ENCODE results near the gene ZRANB3.
"Not testable (repeated sequence)": the region's sequence is repeated elsewhere in the genome, so short reads cannot be mapped to it uniquely, and the experiment has no call there.

Gene ZRANB3

DNA sequence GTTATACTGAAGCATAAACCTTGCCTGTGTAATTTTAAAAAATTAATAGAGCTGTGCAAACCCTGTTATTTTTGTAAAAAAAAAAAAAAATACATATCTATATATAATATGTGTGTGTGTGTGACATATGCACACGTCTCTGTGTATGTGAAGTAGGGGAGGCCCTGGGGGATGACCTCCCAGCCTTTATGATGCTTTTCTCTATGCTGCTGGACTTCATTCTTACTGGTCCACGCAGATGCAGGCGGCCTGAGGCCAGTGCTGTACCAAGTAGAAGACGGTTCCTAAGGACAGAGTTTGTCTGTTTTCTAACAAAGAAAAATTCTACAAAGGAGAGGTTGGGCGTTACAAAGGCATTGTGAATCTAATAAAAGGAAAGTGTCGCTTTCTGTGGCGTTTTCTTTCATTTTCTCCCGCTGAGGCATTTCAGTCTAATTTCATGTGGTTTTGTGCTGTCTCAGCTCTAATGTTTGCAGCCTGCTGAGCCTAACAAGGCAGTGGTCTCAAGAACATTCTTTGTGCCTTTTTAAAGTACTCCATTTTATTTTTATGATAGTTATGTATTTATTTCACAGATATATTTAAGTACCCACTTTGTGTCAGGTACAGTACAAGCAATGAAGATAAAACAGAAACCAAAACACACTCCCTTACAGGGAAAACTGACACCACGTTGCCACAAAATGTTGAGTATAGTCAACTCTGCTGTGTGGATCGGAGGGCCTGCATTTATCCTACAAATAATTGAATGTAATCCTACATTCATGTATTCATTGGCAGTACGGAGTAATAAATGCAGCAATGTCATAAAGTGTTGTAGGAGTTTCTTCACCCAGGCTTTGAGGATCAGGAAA lies 360.9 kb downstream of the ZRANB3 start:
- DNase-seq: peak; percentile 21

DNA sequence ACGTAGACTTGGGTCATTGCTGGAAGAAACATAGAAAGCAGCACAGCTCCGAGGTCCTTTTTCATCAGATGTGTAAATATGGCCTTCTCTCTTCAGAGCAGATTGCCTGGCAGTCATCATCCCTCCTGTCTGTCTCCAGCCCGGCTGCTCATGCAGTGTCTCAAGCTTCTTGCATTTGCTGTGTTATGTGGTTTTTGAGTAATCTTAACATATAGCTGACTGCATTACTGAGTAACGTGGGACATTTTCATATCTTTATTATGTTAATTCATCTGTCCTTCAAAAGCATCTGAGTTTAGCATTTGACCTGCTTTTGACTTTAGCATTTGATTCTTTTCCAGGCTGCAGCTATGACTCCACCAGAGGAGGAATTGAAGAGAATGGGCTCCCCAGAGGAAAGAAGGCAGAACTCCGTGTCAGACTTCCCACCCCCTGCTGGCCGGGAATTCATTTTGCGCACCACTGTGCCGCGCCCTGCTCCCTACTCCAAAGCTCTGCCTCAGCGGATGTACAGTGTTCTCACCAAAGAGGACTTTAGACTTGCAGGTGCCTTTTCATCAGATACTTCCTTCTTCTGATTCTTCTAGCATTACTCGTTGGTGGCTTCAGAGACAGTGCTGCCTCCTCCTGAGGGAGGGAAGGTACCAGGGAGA lies 362.7 kb downstream of the ZRANB3 start:
- DNase-seq: no peak

DNA sequence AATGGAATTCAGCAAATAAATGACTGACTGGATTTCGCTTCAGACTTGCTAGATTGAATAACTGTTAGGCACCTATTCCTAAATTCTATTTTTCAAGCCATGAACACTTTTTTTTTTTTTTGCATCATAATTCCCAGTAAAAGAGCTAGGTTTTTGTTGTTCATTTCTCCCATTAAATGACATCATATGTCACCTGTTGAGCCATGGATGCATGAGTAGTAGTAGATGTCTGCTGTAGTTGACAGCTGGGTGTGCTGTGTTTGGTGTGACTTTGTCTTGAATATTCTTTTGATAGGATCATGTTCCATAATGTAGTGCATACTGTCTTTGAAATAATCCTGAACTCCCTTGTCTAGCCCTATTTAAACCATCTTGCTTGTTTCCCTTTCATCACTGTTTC lies 363.7 kb downstream of the ZRANB3 start:
- no peak for DNase-seq

DNA sequence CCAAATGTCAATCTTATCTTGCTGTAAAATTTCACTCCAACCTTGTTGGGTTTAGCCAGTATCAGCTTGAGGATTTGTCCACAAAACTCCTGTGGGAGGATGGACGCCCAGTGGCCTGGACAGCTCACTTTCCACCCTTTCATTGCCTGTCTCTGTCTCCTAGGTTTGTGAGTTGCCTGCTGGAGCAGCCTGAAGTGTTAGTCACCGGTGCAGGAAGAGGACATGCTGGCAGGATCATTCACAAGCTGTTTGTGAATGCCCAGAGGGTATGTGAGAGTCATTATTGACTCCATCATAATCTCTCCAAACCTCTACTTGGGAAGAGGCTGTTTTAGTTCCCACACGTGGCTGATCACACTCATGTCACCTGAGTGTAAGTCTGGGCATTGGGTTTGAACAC lies 366.6 kb downstream of the ZRANB3 start:
- DNase-seq: no peak

DNA sequence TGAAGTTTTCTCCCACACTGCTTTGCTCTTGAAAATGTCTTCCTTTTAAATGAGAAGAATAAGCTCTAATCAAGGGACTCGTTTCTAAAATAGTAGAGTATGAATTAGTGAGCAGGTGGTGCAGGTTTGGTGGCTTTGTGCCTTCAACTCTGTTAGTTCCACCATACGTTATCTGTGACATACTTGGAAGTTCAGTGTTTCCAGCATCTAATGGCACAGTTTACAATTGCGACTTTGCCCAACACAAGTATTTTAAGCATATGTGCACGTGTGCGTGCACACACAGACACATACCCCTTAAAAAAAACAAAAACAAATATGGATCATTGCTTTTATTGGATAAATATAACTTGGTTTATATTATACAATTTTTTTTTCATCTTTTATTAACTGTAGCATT lies 367.1 kb downstream of the ZRANB3 start:
- no peak for DNase-seq

DNA sequence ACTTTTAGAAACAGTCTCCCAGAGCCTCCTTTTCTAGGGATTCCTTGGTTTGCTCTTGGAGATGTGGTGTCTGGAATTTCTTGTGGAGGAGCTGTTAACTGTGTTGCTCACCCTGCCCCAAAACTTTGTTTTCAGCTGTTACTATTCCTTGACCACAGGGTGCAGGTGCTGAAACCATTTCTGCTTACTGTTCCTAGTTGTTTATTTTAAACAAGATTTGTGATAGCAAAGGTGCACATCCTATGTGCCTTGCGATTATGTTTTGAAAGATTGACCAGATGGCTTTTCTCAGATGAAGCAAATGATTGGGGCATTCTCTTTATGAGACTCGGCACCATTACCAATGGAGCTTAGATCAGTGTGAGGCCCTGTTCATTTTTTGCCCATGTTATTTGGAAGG lies 367.7 kb downstream of the ZRANB3 start:
- DNase-seq: no peak

DNA sequence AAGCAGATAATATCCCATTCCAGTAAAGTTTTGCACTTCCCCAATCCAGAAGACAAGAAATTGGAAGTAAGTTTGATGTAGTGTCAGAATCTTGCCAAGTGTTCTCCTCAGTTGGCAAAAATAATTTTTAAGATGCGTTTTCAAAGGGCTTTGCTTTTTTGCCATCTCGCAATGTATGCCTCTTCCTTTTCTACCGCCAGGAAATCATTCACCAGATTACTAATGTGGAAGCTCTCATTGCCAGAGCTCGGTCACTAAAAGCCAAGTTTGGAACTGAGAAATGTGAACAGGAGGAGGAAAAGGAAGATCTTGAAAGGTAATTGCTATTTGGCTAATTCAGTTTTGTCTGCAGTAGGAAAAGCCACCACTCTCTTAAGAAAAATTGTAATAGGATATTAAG lies 368.2 kb downstream of the ZRANB3 start:
- DNase-seq: no peak

DNA sequence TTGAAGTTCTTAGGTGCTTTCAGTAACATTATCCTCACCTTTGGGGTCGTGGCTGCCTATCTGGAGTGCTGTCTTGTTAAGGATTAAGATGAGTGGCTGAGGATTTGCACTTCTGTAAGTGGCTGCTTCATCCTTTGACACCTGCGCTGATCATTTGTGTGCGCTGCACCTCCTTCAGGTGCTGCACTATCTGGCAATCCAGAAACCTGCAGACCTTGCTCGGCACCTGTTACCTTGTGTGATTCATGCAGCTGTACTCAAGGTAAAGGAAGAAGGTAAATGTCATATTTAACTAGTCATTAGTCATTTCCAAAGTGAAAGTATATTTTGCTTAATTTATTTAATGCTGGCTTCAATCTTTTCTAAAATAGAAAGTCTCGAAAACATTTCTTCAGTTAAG lies 368.6 kb downstream of the ZRANB3 start:
- no peak for DNase-seq

DNA sequence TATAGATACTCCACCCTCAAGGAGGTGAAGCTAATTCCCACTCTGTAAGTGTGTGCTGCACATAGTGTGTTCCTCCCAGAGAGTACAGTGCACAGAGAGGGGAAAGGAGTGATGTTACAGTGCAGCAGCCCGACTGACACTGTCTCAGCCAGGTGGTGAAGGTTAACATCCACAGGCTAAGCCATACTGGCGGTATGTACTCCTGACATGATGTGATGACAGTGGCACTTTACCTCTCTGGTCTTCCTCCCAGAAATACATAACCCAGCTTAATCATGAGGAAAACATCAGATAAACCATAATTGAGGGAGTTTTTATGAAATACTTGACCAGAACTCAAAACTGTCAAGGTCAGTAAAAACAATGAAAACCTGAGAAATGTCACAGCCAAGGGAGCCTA lies 371.8 kb downstream of the ZRANB3 start:
- no peak for DNase-seq

DNA sequence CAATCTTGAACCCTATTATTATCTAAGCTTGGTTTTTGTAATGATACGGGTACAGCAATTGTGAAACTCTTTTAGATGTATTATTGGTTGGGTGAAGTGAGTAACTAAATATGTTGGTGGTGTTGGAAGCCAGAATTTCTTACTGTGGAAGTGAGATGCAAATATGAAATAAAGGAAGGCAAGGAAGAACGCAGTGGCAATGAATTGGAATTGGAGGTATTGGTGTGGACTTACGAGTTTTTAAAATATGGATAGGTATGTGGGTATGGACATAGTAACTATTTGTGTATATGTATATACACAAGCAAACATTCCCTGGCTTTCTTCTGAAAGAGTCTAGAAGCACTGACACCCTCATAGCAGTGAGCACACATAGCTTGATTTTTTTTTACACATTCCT lies 373.2 kb downstream of the ZRANB3 start:
- DNase-seq: no peak

DNA sequence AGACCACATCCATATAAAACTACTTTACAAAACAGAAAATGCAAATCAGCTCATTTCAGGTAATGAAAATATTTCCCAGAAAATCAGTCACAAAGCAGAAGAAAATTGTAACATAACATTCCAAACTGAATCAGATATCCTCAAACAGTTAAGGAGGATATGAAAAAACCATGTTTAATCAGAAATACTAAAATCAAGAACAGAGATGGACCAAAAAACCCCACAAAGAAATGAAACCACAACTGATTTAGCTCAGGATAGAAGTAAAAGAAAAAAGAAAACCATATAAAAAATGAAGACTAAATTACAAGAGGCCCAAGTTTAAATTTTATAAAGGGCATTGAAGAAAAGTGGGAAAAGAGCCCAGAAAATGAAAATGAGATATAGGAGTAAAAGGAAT lies 376.1 kb downstream of the ZRANB3 start:
- peak; percentile 3 for DNase-seq

DNA sequence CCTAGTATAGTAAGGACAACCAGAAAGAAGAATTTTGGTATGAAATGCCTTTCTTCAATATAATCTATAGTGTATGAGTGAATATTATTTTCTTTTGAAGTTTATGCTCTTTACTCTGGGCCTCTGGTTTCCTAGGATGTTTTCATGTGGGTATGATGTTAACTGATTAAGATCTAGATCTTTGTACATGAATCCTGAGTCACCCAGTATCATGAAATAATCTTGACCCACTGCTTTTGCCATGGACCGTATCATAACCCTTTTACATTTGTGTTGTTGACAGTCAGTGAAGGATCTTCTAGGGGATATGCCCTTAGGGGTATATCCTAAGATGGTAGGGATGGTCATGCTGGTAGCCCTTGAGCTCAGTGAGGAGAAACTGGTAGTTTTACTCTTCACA lies 378.7 kb downstream of the ZRANB3 start:
- DNase-seq: no peak

DNA sequence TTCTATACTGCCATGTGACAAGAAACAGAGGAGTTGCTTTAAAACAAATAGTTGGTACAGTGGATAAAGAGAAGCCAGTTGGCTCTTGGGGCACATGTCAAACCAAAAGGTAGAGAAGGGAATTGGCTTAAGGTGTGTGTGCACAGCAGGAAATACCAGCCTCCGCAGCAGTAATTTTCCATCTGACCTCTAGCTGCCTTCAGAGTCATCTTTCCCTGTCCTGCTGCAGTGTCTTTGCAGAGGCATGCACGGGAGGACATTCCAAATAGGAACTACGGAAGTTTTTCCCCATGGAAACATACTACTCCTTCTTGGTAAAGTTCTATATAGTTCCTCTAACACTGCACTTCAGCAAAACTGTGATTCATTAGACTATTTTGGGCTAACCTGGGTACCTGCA lies 379.4 kb downstream of the ZRANB3 start:
- no peak for DNase-seq

DNA sequence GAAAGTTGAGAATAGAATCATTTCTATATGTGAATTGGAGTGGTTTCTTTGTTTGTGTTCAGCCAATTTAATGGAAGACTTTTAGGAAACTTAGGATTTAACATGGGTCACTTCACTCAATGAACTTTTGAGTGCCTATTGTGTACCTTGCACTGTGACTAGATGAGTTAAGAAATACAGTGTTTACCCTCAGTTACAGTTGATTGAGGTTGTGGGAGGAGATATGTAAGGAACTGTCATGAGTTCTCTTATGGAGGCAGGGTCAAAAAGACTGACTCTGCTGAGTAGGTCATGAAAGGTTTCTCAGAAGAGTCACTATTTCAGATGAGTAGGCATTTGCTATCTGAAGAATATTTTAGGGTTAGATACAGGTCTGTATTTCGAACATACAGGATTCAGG lies 380.3 kb downstream of the ZRANB3 start:
- no peak for DNase-seq

DNA sequence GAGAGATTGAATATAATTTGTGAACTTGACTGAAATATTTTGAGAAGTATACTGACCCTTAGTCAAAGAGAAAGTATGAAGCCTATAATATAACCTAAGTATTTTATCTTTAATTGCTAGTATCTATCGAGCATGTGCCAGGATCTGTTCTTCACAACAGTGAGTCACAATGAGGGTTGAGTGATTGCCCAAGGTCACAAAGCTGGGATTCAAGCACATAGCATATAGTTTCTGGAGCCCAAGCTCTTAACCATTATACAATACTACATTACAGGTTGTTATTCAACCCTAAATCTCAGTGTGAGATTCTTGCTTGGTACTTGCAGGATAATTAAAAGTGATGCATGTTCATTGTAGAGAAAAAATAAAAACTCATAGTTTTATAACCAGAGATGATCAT lies 381.8 kb downstream of the ZRANB3 start:
- DNase-seq: no peak

DNA sequence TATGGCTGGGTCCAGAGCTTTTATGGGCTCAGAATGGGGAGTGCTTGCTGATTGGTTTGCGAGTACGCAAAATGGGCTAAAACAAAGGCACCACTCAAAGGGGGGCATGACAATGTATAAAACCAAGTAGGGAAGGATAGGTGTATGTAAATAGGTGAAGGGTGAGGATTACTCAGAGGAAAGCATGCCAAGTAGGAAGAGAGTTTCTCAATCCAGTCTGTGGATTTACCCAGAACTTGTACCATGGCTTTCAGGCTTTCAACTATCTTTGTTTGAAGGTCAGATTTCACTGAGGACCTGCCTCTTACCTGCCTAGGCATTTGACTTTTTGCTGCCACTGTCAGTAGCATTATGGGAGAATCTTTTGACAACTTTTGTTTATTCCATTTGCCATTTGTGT lies 386.7 kb downstream of the ZRANB3 start:
- no peak for DNase-seq

DNA sequence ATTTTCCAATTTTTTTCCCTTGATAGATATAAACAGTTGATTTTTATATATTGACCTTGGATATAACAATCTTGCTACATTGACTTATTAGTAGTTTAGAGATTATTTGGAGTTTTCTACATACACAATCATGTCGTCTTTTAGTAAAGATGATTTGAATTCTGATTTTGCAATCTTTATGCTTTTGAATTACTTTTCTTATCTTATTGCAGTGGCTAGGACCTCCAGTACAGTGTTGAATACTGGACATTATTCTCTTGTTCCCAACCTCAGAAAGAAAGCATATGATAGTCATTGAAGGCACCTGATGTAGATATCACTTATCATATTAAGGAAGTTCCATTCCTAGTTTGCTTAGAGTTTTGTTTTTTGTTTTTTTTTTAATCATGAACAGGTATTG lies 388.7 kb downstream of the ZRANB3 start:
- no peak for DNase-seq

DNA sequence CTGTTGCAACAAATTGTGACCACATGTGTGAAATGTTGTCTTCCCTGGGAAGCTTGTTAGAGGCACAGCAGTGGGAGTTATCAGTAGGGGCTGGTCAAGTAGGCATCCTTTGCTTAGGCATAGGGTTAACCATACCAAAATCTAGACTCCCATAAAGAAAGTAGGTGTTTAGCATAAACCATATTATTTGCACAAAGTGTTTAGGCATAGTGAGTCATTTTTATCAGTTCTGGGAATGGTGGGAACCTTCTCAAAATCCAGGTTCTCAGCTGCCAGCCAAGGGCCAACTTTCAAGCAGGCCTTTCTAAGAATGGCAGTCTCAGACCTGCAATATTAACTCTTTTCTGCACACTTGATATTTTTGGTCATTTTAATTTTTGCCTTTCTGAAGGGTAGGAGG lies 390.4 kb downstream of the ZRANB3 start:
- no peak for DNase-seq

DNA sequence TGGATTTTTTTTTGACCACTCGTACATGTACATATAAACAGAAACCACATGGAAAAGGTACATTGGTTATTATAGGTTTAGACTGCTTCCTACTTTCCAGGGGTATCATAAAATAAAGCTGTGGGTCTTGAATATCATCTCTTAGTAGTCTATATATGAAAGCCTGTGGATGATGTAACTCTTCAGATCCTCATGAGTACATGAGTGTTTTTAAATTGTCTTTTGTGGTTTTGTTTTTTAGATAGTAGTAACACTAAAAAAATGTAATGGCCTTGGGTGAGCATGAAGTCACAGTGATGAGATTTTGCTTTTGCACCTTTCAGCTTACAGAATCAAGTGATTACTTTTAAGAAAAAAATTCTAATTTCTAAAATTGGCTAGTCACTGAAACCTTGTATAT lies 398.7 kb downstream of the ZRANB3 start:
- DNase-seq: no peak

DNA sequence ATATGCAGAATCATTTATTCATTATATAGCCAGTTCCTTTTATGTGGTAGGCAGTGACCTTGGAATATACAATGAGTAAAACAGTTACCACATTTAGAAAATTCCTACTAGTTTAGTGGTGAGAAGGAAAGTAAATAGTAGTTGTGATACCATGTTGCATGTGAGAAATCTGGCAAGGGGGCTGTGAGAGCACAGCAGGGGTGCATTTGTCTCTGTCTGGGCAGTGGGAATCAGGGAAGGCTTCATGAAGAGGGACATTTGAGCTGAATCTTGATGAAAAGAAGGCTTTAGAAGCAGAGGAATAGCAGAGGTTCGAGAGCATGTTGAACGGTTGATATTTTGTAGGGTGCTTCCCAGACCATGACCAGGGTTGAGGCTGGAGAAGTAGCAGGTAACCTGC lies 400.3 kb downstream of the ZRANB3 start:
- no peak for DNase-seq

DNA sequence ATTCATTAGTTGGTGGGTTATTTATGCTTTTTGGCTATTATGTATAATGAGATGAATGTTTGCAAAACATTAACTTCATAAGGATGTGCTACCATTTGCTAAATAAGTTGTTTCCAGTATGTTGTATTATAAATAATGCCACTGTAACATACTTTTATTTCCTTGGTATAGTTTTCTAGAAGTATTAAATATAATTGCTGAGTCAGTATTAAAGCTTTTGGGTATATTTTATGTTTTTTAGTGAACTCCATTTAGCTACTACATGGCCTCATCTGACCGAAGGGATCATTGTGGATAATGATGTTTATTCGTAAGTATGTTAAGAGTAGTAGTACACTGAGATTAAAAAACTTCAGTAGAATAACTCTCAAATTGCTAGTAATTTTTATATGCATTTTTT lies 405.1 kb downstream of the ZRANB3 start:
- no peak for DNase-seq

DNA sequence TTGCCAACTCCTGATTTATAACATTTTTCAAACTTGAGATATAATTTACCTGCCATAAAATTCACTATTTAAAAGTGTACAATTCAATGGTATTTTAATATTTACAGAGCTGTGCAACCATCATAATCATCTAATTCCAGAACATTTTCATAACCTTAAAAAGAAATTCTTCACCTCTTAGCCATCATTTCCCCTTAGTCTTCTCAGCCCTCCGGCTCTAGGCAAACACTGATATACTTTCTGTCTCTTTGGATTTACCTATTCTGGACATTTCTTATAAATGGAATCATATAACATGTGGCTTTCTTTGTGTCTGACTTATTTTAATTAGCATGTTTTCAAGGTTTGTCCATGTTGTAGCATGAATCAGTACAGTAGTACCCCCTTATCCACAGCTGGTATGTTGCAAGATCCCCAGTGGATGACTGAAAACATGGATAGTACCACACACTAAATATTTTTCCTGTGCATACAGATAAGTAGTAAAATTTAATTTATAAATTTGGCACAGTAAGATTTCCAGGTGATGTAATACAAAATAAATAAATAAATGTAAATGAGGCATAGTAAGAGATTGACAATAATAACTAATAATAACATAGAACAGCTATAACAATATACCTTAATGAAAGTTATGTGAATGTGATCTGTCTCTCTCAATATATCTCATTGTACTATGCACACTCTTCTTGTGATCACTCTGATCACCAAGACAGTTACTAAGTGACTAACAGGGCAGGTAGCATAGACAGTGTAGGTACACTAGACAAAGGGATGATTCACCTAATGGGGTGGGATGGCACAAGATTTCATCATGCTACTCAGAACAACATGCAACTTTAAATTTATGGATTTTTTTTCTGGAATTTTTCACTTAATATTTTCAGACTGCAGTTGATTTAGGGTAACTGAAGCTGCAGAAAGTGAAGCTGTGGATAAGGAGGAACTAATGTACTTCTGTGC lies 405.8 kb downstream of the ZRANB3 start:
- DNase-seq: no peak

DNA sequence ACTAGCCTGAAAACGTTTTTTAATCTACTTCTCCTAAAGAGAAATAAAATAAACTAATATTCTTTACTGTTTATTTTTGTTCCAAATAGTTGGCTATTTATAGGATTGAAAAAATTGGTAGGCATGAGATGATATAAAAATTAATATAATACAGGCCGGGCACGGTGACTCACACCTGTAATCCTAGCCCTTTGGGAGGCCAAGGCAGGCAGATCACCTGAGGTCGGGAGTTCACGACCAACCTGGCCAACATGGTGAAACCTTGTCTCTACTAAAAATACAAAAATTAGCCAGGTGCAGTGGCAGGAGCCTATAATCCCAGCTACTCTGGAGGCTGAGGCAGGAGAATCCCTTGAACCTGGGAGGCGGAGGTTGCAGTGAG lies 409.4 kb downstream of the ZRANB3 start:
- DNase-seq: not testable (repeated sequence)

Measured in activated CD4-positive, alpha-beta T cell treated with anti-CD3 and anti-CD28 coated beads, Interleukin-2, amount 50 U/mL, for 16 hours (primary cell).